Left ventricle myocardium inferior (tissue), 1 donor: Measurements from ENCODE around the gene ACTR5. TPM values are rescaled to one million over a fixed set of nuclear protein-coding genes. Genes with fewer than 3 reads are reported as not detected.

Experiments
- DNase-seq: peaks from one replicate; pipeline ENCODE4 v3.0.0-alpha.2; 2020
- H3K27ac ChIP-seq: fragments of 200-600 bp; replicated peaks from 2 replicates; pipeline ENCODE4 v1.8.0; 2021
- H3K27me3 ChIP-seq: fragments of 200-600 bp; 2 replicates; pipeline ENCODE4 v1.8.0; 2021; ENCODE audit warnings: low read depth
- H3K36me3 ChIP-seq: fragments of 200-600 bp; 2 replicates; pipeline ENCODE4 v1.8.0; 2021
- H3K4me1 ChIP-seq: fragments of 200-600 bp; 2 replicates; pipeline ENCODE4 v1.8.0; 2021
- H3K4me3 ChIP-seq: fragments of 200-600 bp; 2 replicates; pipeline ENCODE4 v1.8.0; 2021; ENCODE audit warnings: mild to moderate bottlenecking, moderate library complexity
- H3K9me3 ChIP-seq: fragments of 200-600 bp; replicated peaks from 2 replicates; pipeline ENCODE4 v1.8.0; 2021
- intact Hi-C: fragments of 100-400 bp; cut with micrococcal nuclease; formaldehyde crosslinking; loops from one replicate; pipeline ENCODE4 v1.11.0; 2022
- total RNA-seq: library from RNA; stranded (reverse); fragmentation: NEBNext Ultra II Directional; extraction: Animal tissue kit (Norgen Biotek cat#: 25700); gene quantifications from one replicate; pipeline ENCODE4 v1.2.1, GENCODE V29; 2021
- TF ChIP-seq, protein P1 (sequence below): fragments of 200-600 bp; IDR thresholded peaks from 2 replicates; pipeline ENCODE4 v1.8.0; 2021; ENCODE audit warnings: antibody characterized with exemption, mild to moderate bottlenecking, borderline replicate concordance
- donor health status: DM: no; HTN: yes; CAD: no; lungs with severe emphysema.

Gene ACTR5
- total RNA-seq, 1 donor from 2014 or later: 3.1 TPM

DNA sequence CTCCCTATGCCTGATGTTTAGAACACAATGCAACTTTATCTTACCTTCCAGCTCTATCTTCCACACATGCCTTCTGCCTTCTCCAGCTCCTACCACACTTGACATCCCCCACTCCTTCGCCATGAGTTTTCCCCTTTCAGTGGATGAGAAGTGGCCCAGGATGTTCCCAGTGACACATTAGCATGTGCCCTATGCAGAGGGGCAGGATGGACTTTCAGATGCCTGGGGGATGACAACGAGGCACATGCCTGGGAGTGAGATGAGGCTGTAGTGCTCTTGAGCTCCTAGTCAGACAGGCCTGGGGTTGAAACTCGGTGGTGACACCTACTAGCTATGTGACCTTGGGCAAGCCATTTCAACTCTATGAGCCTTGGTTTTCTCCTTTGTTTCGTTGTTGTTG lies 44.1 kb upstream of the ACTR5 start:
- TF ChIP-seq, protein P1, sequence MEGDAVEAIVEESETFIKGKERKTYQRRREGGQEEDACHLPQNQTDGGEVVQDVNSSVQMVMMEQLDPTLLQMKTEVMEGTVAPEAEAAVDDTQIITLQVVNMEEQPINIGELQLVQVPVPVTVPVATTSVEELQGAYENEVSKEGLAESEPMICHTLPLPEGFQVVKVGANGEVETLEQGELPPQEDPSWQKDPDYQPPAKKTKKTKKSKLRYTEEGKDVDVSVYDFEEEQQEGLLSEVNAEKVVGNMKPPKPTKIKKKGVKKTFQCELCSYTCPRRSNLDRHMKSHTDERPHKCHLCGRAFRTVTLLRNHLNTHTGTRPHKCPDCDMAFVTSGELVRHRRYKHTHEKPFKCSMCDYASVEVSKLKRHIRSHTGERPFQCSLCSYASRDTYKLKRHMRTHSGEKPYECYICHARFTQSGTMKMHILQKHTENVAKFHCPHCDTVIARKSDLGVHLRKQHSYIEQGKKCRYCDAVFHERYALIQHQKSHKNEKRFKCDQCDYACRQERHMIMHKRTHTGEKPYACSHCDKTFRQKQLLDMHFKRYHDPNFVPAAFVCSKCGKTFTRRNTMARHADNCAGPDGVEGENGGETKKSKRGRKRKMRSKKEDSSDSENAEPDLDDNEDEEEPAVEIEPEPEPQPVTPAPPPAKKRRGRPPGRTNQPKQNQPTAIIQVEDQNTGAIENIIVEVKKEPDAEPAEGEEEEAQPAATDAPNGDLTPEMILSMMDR: no peak
- no peak for DNase-seq
- peaks cover 96% of the 10 kb centered on the region for H3K27me3 ChIP-seq
- H3K4me1 ChIP-seq: no peaks in the 10 kb centered on the region
- intact Hi-C loops: no loop called here
- H3K36me3 ChIP-seq: no peaks in the 10 kb centered on the region
- H3K27ac ChIP-seq: no peak overlapping the region
- H3K9me3 ChIP-seq: no peaks in the 10 kb centered on the region
- no peak overlapping the region for H3K4me3 ChIP-seq

DNA sequence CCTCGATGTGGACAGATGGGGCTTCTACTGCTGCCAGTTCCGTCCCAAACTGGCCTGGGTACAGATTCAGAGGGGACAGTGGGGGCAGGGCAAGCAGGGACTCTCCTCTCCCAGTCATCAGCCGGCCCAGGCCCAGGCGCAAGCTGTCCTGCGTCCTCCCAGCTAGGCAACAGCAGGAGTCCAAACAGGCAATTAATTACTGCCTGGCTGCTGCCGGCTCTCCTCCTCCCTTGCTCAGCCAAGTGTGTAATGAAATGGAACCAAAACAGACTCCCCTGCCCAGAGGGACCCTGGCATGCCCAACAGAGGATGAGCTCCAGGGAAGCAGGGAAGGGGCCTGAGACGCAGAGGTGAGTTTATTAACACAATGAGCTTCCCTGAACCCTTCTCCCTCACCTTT lies 41.8 kb upstream of the ACTR5 start:
- no peak for DNase-seq
- Histone ChIP-seq H3K27me3 (peaks cover 95% of the 10 kb centered on the region), H3K9me3 (no peaks in the 10 kb centered on the region), H3K4me1 (no peaks in the 10 kb centered on the region), H3K4me3 (no peak overlapping the region), H3K27ac (no peak overlapping the region), H3K36me3 (no peaks in the 10 kb centered on the region)
- TF ChIP-seq, protein P1: no peak
- intact Hi-C loops: no loop called here

DNA sequence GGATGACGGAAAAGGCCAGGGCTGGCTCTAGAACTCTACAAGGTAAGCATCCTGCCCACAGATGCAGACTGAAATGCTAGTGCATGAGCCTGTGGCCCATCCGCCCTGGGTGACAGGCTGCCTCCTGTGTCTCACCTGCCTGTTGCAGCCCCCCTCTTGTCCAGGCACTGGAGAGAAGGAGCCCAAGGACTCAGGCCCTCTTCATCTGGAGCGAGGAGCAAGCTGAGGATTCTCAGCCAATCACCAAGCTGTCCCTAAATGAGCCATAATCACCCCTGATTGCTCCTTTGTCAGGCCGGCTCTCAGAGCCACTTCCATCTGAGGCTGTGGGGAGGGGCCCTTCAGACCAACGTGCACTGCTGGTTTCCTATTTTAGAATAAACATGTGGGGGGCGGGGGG lies 34.0 kb upstream of the ACTR5 start:
- no peak for DNase-seq
- Histone ChIP-seq H3K9me3 (no peaks in the 10 kb centered on the region), H3K4me3 (no peak overlapping the region), H3K36me3 (no peaks in the 10 kb centered on the region), H3K27ac (no peak overlapping the region), H3K4me1 (no peaks in the 10 kb centered on the region), H3K27me3 (peaks cover 100% of the 10 kb centered on the region)
- intact Hi-C loops: no loop called here
- TF ChIP-seq, protein P1: no peak

DNA sequence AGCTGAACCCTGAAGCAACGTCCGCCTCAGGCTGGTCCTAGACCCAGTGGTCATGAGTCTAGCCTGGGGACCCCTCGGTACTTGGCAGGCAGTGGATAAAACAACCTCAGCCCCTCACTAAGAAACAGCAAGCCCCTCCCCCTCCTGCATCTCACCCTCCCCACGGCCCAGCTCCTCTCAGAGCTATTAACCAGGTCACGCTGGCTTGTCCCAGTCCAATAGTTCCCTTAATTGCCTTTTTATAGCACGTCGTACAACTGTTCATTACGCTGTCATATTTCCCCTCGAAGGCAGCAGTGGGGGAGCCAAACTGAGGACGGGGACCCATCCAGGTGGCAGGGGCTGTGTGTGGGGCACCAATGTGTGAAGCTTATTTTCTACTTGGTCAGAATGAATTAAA lies 32.6 kb upstream of the ACTR5 start:
- no peak overlapping the region for H3K4me3 ChIP-seq
- TF ChIP-seq, protein P1: no peak
- H3K36me3 ChIP-seq: no peaks in the 10 kb centered on the region
- no peak for DNase-seq
- H3K27me3 ChIP-seq: peaks cover 100% of the 10 kb centered on the region
- no peaks in the 10 kb centered on the region for H3K4me1 ChIP-seq
- no peaks in the 10 kb centered on the region for H3K9me3 ChIP-seq
- intact Hi-C loops: no loop called here
- no peak overlapping the region for H3K27ac ChIP-seq

DNA sequence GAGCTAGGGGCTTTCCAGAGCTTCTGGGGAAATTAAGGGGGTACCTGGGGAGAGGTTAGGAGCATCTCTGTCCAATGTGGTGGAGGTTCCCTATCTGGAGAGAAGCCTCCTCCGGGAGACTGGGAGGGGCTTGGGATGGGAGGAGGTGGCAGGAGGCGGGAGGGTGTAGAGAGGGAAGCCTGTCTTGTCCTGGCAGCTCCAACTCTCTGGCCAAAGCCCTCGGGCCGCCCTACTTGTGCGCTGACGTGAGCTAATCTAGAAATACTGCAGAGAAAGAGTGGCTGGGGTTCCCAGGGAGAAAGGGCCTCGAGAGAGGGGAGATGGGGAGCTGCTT lies 25.6 kb upstream of the ACTR5 start:
- peaks cover 39% of the 10 kb centered on the region for H3K4me1 ChIP-seq
- no peak overlapping the region for H3K27ac ChIP-seq
- TF ChIP-seq, protein P1: no peak
- H3K9me3 ChIP-seq: no peaks in the 10 kb centered on the region
- intact Hi-C loops: no loop called here
- peaks cover 100% of the 10 kb centered on the region for H3K27me3 ChIP-seq
- no peak overlapping the region for H3K4me3 ChIP-seq
- H3K36me3 ChIP-seq: no peaks in the 10 kb centered on the region
- DNase-seq: no peak
